HG02938 (cell line): Measurements from ENCODE around the gene RC3H2.
"Not testable (repeated sequence)": the region's sequence is repeated elsewhere in the genome, so short reads cannot be mapped to it uniquely, and the experiment has no call there.

Source experiments
- ATAC-seq: cut with Tn5 transposase; IDR thresholded peaks from one replicate; pipeline ENCODE4 v1.9.1; 2021; ENCODE audit warnings: mild to moderate bottlenecking, moderate library complexity; ENCODE audit not compliant: unreplicated experiment

The RC3H2 gene

DNA sequence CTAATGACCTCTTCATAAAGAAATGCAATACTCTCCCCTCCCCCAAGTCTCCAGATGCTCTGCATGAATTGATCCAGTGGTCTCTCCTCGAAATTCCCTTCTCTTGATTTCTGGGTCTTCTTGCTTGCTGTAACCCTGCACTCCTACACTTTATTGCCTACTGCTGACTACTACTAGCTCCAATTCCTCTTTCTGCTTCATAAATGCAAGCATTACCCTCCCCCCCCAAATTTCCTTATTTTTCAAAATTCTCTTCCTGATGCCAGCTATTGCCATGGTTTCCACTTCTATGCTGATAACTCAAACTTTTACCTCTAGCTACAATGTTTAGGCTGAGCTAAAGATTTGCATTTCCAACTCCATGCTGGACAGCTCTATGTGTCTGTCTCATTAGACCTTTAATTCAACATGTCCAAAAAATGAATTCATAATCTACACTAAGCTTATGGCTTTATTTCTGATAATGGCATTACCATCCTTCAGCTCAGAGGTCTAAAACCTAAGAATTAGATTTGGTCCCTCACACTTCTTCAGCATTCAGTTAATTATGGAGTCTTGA lies 24.7 kb upstream of the RC3H2 start:
- ATAC-seq, result no peak

GRCh38 chr9:122923947-122924346 lies 18.8 kb upstream of the RC3H2 start:
- ATAC-seq, result no peak

- ATAC-seq, result no peak
Measured at GRCh38 chr9:122922713-122923112, 17.6 kb upstream of the RC3H2 start.

DNA sequence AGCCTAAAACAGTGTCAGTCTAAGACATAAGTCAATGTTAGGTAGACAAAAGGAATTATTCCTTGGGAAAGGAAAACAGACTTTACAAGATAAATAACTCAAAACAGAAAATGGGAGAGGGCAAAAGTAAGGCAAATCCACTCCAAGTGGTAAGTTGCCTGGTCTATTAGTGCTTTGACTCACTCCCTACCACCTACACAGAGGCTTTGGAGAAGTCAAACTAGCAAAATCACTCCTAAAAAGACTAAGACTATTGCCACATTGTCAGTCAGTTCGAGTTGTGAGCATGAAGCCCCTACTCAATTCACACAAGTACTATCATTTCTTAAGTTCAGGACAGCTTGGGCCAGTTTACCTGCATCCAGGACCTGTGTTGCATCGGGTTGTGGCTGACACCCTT lies 13.2 kb upstream of the RC3H2 start:
- ATAC-seq, result no peak

DNA sequence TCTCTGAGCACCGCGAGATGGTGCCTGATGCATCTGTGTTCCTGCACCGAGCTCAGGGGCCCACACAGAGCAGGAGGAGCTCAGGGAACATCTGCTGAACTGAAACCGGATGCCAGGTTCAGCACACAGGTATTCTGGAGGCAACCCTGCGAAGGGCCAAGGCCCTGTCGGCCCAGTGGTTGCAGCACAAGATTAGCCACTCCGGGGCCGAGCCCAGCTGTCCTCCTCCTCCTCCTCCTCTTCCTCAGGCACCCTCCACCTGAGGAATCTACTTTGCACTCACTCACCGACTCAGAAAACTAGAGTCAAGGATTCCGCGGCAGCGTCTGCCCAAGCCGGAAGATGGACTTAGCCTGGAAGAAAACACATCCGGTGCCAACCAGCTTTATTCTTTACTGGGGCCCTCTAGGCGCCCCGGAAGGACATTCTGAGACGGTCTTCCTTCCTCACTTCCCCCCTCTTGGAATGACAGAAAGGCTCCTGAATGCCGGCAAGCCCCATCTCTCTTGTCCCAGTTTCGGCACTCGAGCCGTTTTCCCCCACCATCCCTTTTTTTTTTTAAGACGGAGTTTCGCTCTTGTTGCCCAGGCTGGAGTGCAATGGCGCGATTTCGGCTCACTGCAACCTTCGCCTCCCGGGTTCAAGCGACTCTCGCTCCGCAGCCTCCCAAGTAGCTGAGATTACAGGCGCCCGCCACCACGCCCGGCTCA lies 8.0 kb upstream of the RC3H2 start, which contains the start of gene ZBTB6:
ZBTB6 (minus strand) TSS at position 360 of the 710 bp plus-strand sequence. CDS start 1,251 bp downstream, outside the sequence.
- ATAC-seq, result peak; percentile 97

- ATAC-seq, result no peak
Measured at GRCh38 chr9:122912671-122912963, 7.5 kb upstream of the RC3H2 start.

DNA sequence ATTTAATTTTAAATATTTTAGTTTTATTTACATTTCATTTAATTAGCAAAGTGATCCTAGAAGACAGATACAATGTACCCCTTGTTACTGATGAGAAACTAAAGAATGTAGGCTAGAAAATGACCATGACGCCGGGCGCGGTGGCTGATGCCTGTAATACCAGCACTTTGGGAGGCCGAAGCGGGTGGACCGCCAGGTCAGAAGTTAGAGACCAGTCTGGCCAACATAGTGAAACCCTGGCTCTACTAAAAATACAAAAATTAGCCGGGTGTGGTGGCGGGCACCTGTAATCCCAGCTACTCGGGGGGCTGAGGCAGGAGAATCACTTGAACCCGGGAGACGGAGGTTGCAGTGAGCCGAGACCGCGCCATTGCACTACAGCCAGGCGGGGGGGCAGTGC lies 963 bp upstream of the RC3H2 start:
- ATAC-seq, result not testable (repeated sequence)

DNA sequence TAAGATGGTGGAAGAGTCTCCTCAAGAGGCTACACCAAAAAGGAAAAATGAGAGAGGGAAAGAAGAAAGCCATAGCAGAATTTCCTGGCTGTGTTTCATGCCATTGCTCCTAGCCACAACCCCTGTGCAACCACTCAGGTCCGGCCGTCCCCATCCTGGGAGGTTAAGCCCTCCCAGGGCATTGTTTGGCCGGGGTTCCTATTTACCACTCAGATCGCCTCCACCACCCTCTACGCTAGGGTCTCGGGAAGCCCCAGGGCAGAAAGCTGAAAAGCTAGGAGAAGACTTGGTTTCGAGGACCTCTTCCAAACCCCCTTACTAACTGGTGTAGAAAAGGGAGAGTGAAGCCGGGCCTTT lies 715 bp downstream of the RC3H2 start:
- ATAC-seq, result peak; percentile 8

GRCh38 chr9:122900791-122901190 lies 4.4 kb downstream of the RC3H2 start:
- no peak for ATAC-seq

- no peak for ATAC-seq
Measured at GRCh38 chr9:122897969-122898368, 7.2 kb downstream of the RC3H2 start.

- no peak for ATAC-seq
Measured at GRCh38 chr9:122888480-122888879, 16.7 kb downstream of the RC3H2 start.

GRCh38 chr9:122883125-122883524 lies 22.0 kb downstream of the RC3H2 start:
- no peak for ATAC-seq

DNA sequence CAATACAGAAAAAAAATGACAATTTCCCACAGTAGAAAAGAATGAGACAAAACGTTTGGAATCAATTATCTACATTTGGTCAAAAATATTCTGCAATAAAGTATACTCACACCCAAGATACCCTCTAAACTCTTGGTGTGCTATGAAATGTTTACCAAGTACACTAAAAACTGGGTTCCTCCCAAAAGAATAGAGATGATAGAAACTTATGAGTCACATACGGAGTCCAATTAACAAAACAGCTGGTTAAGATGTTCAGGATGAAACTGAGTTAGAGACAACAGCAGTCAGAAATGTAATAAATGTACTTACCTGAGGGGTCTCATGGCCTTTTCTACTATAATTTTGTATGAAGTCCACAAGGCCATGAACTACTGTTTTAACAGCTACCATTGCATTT lies 25.7 kb downstream of the RC3H2 start:
- ATAC-seq, result no peak

- no peak for ATAC-seq
Measured at GRCh38 chr9:122875523-122875922, 29.6 kb downstream of the RC3H2 start.

DNA sequence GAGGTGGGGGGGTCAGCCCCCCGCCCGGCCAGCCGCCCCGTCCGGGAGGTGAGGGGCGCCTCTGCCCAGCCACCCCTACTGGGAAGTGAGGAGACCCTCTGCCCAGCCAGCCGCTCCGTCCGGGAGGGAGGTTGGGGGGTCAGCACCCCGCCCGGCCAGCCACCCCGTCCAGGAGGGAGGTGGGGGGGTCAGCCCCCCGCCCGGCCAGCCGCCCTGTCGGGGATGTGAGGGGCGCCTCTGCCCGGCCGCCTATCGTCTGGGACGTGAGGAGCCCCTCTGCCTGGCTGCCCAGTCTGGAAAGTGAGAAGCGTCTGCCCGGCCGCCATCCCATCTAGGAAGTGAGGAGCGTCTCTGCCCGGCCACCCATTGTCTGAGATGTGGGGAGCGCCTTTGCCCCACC lies 37.9 kb downstream of the RC3H2 start:
- not testable (repeated sequence) for ATAC-seq

DNA sequence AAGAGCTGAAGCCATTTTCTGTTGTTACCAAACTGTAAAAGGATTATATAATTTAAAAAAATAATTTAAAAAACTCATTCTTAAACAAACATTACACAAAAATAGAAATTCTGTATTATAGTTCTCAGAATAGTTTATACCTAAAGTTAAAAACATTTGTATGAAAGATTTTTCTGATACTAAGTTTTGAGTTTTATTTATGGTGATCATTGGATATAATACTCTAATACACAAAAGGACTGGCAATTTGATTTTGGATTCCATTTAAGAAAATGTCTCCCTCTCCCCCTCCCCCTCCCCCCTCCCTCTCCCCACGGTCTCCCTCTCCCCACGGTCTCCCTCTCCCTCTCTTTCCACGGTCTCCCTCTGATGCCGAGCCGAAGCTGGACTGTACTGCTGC lies 39.1 kb downstream of the RC3H2 start:
- ATAC-seq, result no peak

DNA sequence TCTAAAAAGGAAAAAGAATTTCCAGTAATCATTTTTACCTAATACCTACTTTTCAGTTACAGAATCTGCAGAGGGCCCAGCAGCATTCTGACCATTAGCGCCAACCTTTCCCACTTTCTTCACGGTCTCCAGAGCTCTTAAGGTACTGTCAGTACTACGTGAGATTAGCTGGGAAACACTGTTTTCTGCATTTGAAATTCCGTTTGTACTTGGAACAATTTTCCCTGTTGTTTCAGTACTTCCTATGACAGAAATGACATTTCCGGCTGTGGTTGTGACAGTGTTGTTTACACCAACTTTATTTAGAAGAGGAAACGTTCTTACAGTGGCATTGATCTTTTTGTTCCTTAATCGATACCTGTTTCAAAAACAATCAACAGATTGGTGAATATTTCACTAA lies 39.9 kb downstream of the RC3H2 start:
- no peak for ATAC-seq

DNA sequence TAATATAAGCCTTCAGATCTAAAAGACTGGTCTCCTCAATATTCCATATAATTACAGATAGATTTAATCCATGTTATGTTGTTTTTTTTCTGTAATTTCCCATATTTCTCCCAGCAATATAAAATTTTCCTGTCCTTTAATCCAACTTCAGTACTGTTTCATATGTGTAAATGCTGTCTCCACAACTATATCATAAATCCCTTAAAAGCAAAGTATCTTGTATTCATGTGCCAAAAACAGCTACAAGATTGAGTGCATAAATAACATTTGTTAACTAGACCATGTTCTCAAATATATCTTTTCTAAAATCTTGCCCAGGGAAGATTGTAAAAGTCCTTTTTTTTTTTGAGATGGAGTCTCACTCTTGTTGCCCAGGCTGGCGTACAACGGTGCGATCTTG lies 41.8 kb downstream of the RC3H2 start:
- ATAC-seq, result no peak

GRCh38 chr9:122860319-122861142 lies 44.6 kb downstream of the RC3H2 start:
- ATAC-seq, result no peak

DNA sequence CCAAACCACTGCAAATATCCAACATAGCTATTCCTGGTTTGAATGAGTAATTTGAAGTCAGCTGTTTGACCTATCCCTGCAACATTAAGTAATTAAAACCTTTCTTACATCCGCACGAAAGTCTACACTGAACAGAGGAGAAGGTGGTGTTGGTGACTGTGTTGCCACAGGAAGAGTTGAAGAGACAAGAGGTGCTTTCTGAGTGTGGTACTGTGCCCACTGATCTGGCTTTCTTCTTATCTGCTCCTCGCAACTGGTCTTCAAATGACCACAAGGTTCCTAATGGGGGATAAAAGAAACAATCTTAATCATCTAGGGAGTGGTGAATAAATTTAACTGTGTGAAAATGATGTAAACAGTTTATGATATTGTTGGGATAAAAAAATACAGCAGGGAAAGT lies 47.3 kb downstream of the RC3H2 start:
- no peak for ATAC-seq

DNA sequence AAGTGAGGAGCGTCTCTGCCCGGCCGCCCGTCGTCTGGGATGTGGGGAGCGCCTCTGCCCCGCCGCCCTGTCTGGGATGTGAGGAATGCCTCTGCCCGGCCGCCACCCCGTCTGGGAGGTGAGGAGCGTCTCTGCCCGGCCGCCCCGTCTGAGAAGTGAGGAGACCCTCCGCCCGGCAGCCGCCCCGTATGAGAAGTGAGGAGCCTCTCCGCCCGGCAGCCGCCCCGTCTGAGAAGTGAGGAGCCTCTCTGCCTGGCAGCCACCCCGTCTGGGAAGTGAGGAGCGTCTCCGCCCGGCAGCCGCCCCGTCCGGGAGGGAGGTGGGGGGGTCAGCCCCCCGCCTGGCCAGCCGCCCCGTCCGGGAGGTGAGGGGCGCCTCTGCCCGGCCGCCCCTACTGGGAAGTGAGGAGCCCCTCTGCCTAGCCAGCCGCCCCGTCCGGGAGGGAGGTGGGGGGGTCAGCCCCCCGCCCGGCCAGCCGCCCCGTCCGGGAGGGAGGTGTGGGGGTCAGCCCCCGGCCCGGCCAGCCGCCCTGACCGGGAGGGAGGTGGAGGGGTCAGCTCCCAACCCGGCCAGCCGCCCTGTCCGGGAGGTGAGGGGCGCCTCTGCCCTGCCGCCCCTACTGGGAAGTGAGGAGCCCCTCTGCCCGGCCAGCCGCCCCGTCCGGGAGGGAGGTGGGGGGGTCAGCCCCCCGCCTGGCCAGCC lies 52.9 kb downstream of the RC3H2 start:
- not testable (repeated sequence) for ATAC-seq
